Daoy (cell line): ENCODE measurements around the gene ANXA3. TPM values are rescaled to one million over a fixed set of nuclear protein-coding genes. Genes with fewer than 3 reads are reported as not detected.
A peak's percentile ranks its signal among the peaks of the same experiment; 100 is the strongest.
"Not testable (repeated sequence)": the region's sequence is repeated elsewhere in the genome, so short reads cannot be mapped to it uniquely, and the experiment has no call there.

ENCODE experiments used
- DNase-seq: peaks from one replicate; pipeline ENCODE4 v3.0.0-alpha.2; 2015; ENCODE audit warnings: low read depth
- total RNA-seq: library from RNA; depleted of rRNA; stranded (reverse); fragments of >200 nt; shearing (Covaris generic); gene quantifications from 2 replicates; pipeline ENCODE4 v1.2.3, GENCODE V29; 2014

The ANXA3 gene
- total RNA-seq, 1 experiment from 2014 or later: 31.7 TPM

- no peak for DNase-seq
These were observed 8.0 kb upstream of the ANXA3 start for GRCh38 chr4:78543424-78544125.

GRCh38 chr4:78544678-78545077 lies 6.9 kb upstream of the ANXA3 start:
- DNase-seq: no peak

- DNase-seq: no peak
These were observed 6.0 kb upstream of the ANXA3 start for GRCh38 chr4:78545275-78546246.

GRCh38 chr4:78547899-78548298 lies 3.7 kb upstream of the ANXA3 start:
- DNase-seq: not testable (repeated sequence)

DNA sequence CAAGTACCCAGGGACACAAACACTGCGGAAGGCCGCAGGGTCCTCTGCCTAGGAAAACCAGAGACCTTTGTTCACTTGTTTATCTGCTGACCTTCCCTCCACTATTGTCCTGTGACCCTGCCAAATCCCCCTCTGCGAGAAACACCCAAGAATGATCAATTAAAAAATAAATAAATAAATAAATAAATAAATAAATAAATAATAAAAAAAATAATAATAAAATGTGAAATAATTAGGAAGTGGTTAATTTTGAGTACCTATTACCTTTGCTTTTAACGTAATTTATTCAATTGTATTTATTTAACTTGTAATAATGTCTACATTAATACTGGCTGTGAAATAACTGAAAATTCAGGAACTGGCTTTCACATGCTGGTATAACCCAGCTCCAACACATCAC lies 2.7 kb upstream of the ANXA3 start:
- not testable (repeated sequence) for DNase-seq

- peak; percentile 36 for DNase-seq
These were observed 946 bp downstream of the ANXA3 start for GRCh38 chr4:78552389-78553042.

- DNase-seq: no peak
These were observed 1.4 kb downstream of the ANXA3 start for GRCh38 chr4:78553043-78553396.

DNA sequence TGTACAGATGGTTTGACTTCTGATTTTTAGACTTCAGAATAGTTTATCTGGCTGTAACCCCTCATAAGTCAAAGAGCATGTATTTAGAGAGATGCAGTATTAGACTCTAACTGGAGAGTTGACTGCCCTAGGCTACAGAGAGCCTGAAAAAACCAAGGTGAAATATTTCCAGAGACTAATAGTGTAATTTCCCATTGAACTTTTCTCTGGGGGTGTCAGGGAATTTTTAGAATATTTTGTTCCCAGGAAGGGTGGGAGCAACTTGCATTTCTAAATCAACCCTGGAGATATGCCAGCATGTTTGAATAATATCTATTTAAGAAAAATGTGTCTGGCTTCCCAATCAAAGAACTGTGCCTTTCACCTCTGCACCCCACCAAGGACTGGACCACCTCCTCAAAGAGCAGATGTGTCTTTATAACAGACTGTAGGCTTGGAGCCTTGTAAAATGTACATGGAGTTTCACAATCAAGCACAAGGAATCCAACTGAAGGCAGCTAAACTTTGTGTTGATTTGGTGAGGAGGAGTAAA lies 2.0 kb downstream of the ANXA3 start:
- DNase-seq: no peak

DNA sequence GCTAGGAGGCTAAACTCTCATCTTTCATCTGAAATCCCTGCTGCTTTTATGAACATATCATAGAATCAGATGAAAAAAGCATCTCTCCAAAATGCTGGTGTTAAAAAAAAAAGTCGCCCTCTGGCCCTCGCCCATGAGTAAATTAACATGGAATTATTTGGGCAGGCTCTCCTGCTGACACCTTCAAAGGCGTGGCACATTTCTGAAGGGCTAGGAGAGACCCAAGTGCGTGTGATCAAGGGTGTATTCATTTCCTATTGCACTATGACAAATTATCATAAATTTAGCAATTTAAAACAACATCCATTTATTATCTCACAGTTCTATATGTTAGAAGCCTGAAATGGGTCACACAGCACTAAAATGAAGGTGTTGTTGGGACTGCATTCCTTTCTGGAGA lies 5.1 kb downstream of the ANXA3 start:
- DNase-seq: no peak

DNA sequence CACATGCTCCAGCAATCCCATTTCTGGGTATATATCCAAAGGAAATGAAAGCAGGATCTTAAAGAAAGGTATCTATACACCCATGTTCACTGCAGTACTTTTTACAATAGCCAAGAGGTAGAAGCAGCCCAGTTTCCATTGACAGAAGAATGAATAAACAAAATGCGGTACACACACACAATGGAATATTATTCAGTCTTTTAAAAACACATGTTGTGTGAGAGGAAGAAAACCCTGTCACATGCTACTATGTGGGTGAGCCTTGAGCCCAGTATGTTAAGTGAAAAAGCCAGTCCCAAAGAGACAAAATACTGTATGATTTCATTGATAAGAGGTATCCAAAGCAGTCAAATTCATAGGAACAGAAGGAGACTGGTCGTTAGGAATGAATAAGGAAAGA lies 6.3 kb downstream of the ANXA3 start:
- DNase-seq: no peak

- DNase-seq: no peak
These were observed 6.8 kb downstream of the ANXA3 start for GRCh38 chr4:78558410-78558809.

- peak; percentile 64 for DNase-seq
These were observed 8.9 kb downstream of the ANXA3 start for GRCh38 chr4:78560296-78560963.

GRCh38 chr4:78561677-78562076 lies 10.1 kb downstream of the ANXA3 start:
- no peak for DNase-seq

- no peak for DNase-seq
These were observed 11.1 kb downstream of the ANXA3 start for GRCh38 chr4:78562687-78563086.

- DNase-seq: peak; percentile 2
These were observed 14.4 kb downstream of the ANXA3 start for GRCh38 chr4:78565971-78566372.

- peak; percentile 33 for DNase-seq
These were observed 15.4 kb downstream of the ANXA3 start for GRCh38 chr4:78566834-78567499.

DNA sequence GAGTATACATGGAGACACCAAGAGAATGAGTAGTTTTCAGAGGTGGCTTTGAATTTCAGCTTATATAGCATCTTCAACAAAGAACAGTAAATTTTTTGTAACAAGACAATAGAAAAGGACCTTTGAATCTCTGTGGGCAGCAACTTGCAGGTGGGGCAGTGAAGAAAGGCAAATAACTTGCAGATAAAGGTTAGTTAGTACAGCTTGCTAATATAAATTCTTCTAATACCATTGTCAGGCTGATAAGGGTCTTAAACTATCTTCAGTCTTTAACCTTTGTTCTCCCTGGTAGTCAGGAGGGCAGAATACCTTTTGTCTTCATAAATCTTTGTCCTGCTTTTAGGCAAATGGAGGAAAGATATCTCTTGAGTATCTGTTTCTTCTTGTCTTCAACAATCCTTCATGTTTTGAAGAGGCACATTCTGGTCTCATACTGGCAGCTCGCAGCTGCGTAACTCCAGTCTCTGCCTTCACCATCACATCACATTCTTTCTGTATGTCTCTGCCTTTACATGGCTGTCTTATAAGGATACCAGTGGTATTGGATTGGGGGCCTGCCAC lies 16.0 kb downstream of the ANXA3 start:
- no peak for DNase-seq

- DNase-seq: no peak
These were observed 17.2 kb downstream of the ANXA3 start for GRCh38 chr4:78568640-78569305.

DNA sequence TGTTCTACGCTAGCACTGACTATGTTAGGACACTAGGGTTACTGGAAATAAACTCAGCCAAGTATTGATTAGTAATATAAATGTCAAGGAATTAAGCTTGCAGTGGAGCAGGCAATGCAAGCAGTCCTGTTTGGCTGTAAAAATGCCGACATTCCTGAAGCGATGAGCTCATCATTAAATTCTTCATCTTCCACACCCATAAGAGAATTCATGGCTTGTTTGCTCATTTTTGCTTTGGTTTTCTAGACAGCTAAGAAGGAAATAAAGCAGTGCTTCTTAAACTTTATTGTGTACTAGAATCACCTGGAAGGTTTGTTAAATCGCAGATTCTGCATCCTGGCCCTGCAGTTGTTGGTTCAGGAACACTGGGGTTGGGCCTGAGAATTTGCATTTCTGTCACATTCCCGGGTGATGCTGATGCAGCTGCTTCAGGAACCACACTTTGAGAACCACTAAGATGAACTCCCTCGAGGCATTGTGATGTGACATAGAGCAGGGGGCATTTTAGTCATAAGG lies 17.8 kb downstream of the ANXA3 start:
- peak; percentile 23 for DNase-seq

GRCh38 chr4:78570117-78570516 lies 18.5 kb downstream of the ANXA3 start:
- DNase-seq: no peak
